GM21619 (cell line): ENCODE measurements around the gene TRIM22.
"Not testable (repeated sequence)": the region's sequence is repeated elsewhere in the genome, so short reads cannot be mapped to it uniquely, and the experiment has no call there.

ENCODE experiments used
- ATAC-seq: cut with Tn5 transposase; IDR thresholded peaks from one replicate; pipeline ENCODE4 v1.9.1; 2021; ENCODE audit not compliant: unreplicated experiment

TRIM22 gene, protein sequence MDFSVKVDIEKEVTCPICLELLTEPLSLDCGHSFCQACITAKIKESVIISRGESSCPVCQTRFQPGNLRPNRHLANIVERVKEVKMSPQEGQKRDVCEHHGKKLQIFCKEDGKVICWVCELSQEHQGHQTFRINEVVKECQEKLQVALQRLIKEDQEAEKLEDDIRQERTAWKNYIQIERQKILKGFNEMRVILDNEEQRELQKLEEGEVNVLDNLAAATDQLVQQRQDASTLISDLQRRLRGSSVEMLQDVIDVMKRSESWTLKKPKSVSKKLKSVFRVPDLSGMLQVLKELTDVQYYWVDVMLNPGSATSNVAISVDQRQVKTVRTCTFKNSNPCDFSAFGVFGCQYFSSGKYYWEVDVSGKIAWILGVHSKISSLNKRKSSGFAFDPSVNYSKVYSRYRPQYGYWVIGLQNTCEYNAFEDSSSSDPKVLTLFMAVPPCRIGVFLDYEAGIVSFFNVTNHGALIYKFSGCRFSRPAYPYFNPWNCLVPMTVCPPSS

DNA sequence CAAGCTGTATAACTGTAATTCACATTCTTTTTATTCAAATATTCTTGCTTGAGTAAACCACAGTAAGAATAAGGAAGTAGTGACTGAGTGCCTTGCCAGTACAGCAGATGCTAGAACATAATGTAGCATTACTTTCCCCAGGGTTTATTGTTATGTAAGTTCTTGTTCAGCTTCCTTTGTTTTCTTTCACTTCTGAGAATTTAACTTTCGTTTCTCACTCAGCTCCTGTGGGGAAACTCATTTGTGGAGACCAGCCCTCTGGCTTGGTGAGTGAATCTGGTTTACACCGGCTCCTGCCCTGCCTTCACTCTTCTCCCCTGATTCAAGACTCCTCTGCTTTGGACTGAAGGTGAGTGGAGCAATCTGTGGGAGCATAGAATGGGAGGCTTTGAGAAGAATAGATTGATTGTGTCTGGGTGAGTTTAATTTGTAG is at the start of gene TRIM22:
TRIM22 (plus strand) TSS at position 240 of the 433 bp plus-strand sequence. CDS start 6,443 bp downstream, outside the sequence.
- ATAC-seq, result peak; percentile 69

DNA sequence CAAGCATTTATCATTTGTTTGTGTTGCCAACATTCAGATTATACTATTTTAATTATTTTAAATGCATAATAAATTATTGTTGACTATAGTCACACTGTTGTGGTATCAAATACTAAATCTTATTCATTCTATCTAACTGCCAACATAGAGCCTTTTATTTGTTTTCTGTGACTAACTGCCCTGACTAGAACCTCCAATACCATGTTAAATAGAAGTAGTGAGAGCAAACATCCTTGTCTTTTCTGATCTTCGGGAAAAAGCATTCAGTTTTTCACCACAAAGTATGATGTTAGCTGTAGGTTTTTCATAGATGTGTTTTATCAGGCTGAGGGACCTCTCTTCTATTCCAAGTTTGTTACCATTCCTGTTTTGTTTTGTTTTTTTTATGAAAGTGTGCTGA is 49.6 kb upstream of the TRIM22 start:
- ATAC-seq, result no peak

DNA sequence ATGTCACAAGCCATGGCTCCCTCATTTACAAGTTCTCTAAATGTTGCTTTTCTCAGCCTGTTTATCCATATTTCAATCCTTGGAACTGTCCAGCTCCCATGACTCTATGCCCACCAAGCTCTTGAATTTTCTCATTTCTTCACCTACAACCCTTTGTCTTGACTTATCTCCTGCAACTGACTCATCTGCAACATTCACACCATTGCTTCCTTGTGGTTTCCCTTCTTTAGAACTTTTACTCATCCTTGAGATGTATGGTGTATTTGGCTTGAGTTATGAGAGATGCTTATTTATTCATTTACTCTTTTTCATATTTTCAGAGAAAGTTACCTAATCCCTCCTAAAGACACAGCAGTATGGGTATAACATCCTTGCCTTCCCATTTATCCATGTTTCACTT is 46.0 kb upstream of the TRIM22 start:
- ATAC-seq, result no peak

DNA sequence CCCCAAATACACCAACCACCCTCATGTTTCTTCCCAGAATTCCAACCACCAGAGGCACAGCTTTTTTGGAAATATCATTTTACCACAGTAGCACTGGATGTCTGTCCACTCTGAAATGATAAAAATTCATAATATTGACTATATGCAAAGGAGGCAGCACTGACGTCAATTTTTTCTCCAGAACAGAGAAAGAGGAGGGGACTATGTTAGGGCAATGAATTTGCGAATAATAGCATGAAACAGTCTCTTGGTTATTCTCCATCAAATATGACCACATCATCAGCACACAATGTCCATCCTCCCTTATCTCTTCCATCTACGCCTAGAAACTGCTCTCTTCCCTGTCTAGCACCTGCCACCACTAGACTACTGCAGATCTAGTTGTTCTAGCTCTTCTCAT is 43.5 kb upstream of the TRIM22 start:
- no peak for ATAC-seq

DNA sequence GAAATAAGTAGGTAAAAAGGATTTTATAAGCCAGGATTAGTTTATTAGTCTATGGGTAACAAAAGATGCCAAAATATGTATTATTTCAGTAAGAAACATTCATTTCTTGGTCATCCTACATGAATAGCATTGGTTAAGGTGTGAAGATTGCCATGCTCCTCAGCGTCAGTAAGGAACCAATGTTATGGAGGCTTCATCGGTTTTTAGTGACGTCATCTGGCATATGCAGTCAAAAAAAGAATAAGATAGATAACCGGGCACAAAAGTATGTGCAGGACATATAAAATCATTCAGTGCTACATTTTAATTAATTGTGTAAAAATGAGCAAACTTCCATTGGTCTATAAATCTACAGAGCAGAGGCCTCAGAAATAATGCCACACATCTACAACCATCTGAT is 34.1 kb upstream of the TRIM22 start:
- ATAC-seq, result no peak

DNA sequence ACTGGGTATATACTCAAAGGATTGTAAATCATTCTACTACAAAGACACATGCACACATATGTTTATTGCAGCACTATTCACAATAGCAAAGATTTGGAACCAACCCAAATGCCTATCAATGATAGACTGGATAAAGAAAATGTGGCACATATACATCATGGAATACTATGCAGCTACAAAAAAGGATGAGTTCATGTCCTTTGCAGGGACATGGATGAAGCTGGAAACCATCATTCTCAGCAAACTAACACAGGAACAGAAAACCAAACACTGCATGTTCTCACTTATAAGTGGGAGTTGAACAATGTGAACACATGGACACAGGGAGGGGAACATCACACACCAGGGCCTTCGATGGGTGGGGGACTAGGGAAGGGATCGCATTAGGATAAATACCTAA is 32.6 kb upstream of the TRIM22 start:
- ATAC-seq, result not testable (repeated sequence)

DNA sequence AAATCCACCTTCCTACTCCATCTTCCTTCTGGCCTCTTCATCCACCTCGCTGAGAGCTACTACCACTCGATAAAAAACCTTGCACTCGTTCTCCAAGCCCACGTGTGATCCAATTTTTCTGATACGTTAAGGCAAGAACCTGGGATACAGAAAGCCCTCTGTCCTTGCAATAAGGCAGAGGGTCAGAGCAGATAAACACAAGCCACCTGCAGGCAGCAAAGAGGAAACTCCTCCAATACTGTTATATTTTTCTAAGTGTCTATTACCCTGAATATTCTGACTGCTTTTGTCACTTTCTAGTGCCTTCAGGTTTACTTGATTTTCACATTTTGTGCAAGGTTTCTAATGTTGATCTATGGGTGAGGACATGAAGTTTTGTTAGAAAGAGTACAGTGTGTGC is 31.3 kb upstream of the TRIM22 start:
- no peak for ATAC-seq

DNA sequence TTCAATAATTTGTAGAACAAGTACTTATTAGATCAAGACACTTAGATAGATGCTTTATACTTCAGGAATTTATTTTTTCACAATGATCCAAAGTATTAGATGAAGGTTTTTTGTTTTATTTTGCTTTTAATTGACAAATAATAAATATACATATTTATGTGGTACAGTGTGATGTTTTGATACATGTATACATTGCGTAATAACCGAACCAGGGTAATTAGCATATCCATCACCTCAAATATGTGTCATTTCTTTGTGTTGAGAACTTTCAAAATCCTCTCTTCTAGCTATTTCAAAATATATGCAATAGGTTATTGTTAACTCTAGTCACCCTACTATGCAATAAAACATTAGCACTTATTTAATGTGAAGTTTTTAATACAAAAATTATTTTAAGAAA is 26.1 kb upstream of the TRIM22 start:
- ATAC-seq, result no peak

DNA sequence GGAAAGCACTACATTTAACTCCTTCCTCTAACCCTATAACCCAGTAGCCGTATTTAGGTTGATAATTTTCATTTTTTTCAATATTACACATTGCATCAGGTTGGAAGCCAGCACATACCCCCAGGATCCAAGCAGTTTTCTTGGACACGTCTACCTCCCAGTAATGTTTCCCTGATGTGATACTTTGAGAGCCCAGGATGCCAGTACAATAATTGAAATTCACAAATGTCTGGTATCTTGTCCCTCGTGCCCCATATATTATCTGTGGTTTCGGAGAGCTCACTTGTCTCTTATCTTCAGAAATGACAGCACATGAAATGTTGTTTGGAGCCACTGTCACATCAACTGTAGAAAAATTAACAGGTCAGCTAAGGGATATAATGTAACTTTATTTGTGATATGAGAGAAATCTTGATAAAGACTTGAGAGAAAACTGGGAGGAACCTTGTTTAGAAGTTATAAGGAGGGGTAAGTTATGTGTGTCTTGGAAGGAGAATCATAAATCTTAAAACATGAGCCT is 24.5 kb upstream of the TRIM22 start:
- ATAC-seq, result no peak

DNA sequence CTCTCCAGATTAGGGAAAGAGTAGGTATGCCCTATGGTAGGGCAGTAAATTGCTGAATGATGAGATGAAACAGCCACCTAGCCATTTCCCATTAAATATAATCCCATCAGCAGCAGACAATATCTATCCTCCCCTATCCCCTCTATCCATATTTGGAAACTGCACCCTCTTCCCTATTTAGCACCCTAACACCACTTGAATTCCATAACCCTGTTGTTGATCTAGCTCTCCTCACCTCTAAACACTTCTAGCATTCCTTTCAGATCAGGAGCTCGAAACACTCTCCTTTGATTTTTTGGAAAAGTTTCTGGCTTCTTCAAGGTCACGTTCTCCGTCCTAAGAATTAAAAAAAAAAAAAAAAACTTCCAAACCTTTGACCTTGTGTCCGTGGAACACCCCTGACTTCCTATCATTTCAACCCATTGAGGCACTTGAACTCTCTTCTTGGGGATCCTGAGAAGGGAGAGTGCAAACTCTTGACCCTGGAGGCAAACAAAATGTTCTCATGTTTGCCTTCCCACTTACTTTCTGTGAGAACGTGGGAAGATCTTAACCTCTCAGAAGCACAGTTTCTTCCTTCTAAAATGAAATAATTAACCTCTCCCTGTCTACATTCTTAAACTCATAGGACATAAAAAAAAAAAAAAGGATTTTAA is 23.7 kb upstream of the TRIM22 start:
- no peak for ATAC-seq

DNA sequence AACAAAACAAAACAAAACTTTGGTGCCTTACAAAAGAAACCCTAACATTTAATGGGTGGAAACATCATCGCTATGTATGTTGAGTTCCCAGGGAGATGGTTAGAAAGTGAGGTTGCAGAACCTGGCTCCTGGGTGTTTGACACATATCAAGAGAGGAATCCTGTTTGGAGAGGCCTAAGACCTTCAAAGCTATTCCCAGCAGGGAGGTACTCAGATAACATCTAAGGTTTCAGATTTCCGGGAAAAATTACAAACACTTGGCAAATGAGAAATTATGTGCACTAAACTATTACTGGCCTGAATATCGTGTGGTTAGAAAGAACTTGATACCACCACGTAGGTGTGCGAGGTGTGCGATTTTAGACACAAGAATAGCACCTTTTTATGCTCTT is 23.2 kb upstream of the TRIM22 start:
- ATAC-seq, result no peak

DNA sequence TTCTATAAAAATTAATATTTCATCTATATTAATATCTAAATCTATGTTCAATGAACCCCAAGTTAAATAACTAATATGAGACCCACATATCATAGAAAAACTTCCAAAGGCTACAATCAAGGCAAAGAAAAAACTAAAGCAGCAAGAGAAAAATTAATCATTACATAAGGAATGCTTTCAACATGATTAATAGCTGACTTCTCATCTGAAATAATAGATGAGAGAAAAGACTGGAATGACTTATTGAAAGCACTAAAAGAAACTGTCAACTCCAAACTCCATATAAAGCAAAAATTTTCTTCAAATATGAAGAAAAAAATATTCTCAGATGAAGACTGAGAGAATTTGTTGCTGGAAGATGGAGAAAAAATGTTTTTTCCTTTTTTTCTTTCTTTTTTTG is 17.8 kb upstream of the TRIM22 start:
- no peak for ATAC-seq

DNA sequence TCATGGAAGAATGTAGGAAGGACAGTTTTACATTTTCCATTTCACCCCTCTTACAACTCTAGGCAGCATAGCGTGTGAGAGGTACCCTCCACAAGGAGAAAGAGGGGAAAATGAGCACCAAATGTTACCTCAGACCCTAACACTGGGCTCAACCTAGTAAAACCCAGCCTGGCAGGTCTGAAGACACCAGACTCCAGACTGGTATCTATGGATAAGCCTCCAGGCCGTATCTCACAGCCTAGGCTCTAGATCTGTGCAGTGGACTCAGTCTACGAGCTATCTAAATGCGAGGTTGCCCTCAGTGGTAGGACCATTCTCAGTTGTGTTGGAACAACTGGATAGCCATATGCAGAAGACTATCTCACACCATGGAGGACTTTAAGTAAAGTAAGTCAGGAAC is 15.2 kb upstream of the TRIM22 start:
- ATAC-seq, result no peak

DNA sequence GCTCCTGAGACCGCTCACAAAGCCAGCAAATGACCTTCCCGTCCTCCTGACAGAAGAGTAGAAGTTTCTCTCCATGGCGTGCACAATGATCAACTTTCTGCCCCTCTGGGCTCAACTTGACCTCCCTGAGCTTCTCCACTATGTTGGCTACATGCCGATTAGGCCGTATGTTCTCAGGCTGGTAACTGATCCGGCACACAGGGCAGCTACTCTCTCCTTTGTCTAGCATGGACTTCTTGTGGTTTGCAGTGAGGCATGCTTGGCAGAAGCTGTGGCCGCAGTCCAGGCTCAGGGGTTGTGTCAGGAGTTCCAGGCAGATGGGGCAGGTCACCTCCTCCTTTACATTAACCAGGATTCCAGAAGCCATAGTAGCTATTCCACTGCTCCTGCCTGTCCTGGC is 9.8 kb upstream of the TRIM22 start:
- no peak for ATAC-seq

DNA sequence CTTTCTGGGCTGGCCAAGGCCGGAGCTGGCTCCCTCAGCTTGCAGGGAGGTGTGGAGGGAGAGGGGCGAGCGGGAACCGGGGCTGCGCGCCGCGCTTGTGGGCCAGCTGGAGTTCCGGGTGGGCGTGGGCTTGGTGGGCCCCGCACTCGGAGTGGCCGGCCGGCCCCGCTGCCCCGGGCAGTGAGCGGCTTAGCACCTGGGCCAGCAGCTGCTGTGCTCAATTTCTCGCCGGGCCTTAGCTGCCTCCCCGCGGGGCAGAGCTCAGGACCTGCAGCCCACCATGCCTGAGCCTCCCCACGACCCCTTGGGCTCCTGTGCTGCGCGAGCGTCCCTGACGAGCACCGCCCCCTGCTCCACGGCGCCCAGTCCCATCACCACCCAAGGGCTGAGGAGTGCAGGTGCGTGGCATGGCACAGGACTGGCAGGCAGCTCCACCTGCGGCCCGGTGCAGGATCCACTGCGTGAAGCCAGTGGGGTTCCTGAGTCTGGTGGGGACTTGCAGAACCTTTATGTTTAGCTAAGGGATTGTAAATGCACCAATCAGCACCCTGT is 6.6 kb upstream of the TRIM22 start:
- not testable (repeated sequence) for ATAC-seq

DNA sequence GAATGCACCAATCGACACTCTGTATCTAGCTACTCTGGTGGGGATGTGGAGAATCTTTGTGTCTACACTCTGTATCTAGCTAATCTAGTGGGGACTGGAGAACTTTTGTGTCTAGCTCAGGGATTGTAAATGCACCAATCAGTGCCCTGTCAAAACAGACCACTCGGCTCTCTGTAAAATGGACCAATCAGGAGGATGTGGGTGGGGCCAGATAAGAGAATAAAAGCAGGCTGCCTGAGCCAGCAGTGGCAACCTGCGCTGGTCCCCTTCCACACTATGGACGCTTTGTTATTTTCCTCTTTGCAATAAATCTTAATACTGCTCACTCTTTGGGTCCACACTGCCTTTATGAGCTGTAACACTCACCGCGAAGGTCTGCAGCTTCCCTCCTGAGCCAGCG is 6.0 kb upstream of the TRIM22 start:
- not testable (repeated sequence) for ATAC-seq

DNA sequence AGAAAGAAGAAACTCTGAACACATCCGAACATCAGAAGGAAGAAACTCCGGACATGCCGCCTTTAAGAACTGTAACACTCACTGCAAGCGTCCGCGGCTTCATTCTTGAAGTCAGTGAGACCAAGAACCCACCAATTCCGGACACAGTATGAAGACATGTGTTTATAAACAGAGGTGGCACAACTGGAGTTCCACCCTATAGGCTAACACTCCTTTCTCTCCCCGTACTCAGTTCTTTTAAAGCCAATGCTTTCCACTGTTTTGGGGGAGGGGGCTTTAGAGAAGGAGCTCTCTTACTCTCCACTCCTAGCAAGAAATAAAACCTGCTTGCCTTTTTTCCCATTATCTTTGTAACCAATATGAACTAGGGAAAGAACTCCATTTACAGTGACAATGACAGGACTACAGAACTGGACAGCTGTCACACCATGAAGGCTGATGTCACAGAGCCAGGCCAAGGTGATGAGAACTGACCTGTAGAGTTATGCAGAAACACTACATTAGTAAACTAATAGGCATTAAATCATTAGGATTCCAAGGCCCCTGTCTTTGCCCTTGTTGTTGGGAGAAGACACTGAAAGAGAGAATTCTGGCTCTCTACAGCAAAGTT is 5.4 kb upstream of the TRIM22 start:
- no peak for ATAC-seq

DNA sequence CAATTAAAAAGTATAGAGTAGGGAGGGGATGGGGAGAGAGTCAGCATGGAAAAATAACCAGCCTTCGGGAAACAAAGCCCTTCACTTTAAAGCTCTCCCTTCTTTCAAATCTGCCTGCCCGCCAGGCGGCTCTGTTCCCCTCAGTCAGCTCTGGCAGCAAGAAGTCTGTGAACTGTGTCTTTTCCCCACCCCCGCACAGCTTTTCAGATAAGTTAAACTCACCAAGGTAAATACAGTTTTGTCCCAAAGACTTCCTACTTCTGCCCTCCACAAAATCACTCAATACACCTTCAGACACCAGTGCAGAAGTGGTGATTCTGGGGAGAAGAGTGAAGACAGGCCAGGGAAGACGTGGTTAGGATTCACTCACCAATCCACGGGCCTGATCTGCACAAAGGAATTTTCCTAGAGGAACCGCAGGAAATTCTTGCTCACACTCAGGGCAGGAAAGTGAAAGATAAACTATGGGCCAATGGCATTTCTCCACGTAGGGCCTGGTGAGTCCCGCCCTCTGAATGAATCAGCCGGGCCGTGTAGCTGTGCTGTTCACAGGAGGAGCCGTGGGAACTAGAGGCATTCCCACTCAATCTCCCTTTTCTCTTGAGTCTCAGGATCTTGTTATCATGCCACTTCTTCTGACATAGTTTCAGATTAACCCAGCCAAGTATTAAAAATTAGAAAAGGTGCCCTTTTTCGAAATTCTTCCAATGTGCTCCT is 4.8 kb upstream of the TRIM22 start, which contains the start of gene TRIM5:
TRIM5 (minus strand) TSS at position 429 of the 717 bp plus-strand sequence. CDS start 4,897 bp downstream, outside the sequence.
- peak; percentile 75 for ATAC-seq

DNA sequence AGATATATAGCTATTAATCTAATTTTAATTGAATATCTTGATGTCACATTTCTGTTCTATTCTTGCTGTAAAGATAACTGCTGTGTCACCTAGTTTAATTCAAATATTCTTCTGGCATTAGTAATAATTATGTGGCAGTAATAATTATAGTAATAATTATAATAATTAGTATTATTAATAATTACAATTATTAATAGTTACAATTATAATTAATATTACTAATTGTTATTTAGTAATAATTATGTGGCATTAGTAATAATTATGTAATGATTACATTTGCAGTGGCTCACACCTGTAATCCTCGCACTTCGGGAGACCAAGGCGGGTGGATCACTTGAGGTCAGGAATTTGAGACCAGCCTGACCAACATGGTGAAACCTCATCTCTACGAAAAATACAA is 3.2 kb upstream of the TRIM22 start:
- no peak for ATAC-seq

DNA sequence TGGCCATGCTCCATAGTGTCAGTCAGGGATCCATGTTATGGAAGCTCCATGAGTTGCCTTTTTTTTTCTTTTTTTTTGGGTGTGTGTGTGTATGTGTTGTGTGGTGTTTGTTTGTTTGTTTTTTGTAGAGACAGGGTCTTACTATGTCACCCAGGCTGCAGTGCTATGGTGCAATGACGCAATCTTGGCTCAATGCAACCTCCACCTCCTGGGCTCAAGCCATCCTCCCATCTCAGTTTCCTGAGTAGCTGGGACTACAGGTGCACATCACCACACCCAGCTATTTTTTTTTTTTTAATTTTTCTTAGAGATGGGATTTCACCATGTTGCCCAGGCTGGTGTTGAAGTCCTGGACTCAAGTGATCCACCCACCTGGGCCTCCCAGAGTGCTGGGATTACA is 1.1 kb upstream of the TRIM22 start:
- ATAC-seq, result no peak

DNA sequence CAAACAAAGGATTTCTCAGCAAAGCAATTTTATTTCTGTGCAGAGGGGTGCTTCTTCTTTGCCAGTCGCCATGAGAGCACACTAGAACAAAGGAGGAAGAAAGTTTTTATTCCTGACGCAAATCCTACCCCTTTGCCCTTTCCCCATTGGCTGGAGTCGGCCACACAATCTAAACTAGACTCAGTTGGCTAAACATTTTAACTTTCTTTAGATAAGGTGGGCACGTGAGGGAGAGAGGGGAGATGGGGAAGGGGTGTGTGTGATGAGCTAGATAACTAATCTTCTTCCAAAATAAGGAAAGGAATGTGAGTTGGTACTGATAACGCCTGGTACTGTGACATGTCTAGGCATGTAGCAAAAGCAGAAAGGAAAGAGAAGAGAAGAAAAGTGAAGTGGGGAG is 626 bp downstream of the TRIM22 start:
- ATAC-seq, result no peak
